K562 (cell line): Measurements from ENCODE around the gene PLCB3. TPM values are rescaled to one million over a fixed set of nuclear protein-coding genes. Genes with fewer than 3 reads are reported as not detected.

Experiments used
- CCNT2 ChIP-seq: IDR thresholded peaks from 2 replicates; pipeline ENCODE4 v1.6.1; 2011; ENCODE audit warnings: borderline replicate concordance, low read depth, mild to moderate bottlenecking, moderate library complexity, mixed read lengths, low read length; ENCODE audit not compliant: insufficient read length; ENCODE audit errors: extremely low read depth
- E2F3 ChIP-seq: fragments of 250-450 bp; sonication (Bioruptor Pico); IDR thresholded peaks from 2 replicates; pipeline ENCODE4 v1.4.0; 2020; ENCODE audit warnings: mild to moderate bottlenecking
- E2F8 ChIP-seq: fragments of 450-650 bp; IDR thresholded peaks from 2 replicates; pipeline ENCODE4 v1.7.1; 2018; ENCODE audit warnings: mild to moderate bottlenecking, low read depth; ENCODE audit not compliant: partially characterized antibody
- HOMEZ ChIP-seq: fragments of 250-450 bp; sonication (Bioruptor Pico); IDR thresholded peaks from 2 replicates; pipeline ENCODE4 v1.4.0; 2020; ENCODE audit warnings: mild to moderate bottlenecking, moderate library complexity
- NFIC ChIP-seq: fragments of 450-650 bp; IDR thresholded peaks from 2 replicates; pipeline ENCODE4 v1.6.1; 2017; ENCODE audit warnings: mild to moderate bottlenecking, inconsistent platforms
- PPARD ChIP-seq: fragments of 250-450 bp; sonication (Bioruptor Pico); IDR thresholded peaks from 2 replicates; pipeline ENCODE4 v1.8.0; 2022; ENCODE audit warnings: inconsistent platforms, mild to moderate bottlenecking, moderate library complexity
- PRDM10 ChIP-seq: fragments of 450-650 bp; IDR thresholded peaks from 2 replicates; pipeline ENCODE4 v1.6.1; 2018; ENCODE audit not compliant: partially characterized antibody
- TCFL5 ChIP-seq: fragments of 250-450 bp; sonication (Bioruptor Pico); conservative IDR thresholded peaks from 2 replicates; pipeline ENCODE4 v1.6.1; 2021; ENCODE audit warnings: mild to moderate bottlenecking, moderate library complexity, matching md5 sums
- XRCC3 ChIP-seq: fragments of 450-650 bp; IDR thresholded peaks from 2 replicates; pipeline ENCODE4 v1.6.1; 2017; ENCODE audit warnings: mild to moderate bottlenecking, moderate library complexity
- ZBED1 ChIP-seq: IDR thresholded peaks from 2 replicates; pipeline ENCODE4 v1.6.1; 2014
- ZBTB49 ChIP-seq: sonication (generic); formaldehyde crosslinking; IDR thresholded peaks from 2 replicates; pipeline ENCODE4 v1.8.0; 2022; ENCODE audit warnings: missing genetic modification reagents, mild to moderate bottlenecking, borderline replicate concordance
- ZBTB8A ChIP-seq: fragments of 450-650 bp; IDR thresholded peaks from 2 replicates; pipeline ENCODE4 v1.6.1; 2018; ENCODE audit warnings: mild to moderate bottlenecking, moderate library complexity; ENCODE audit not compliant: partially characterized antibody
- ZFPM2 ChIP-seq: fragments of 250-450 bp; sonication (Bioruptor Pico); IDR thresholded peaks from 2 replicates; pipeline ENCODE4 v1.5.1; 2022; ENCODE audit warnings: mild to moderate bottlenecking
- ZNF23 ChIP-seq: fragments of 250-450 bp; sonication (Bioruptor Pico); IDR thresholded peaks from 2 replicates; pipeline ENCODE4 v1.4.0; 2020; ENCODE audit warnings: mild to moderate bottlenecking
- ZNF764 ChIP-seq: fragments of 250-450 bp; sonication (Bioruptor Pico); IDR thresholded peaks from 2 replicates; pipeline ENCODE4 v1.4.0; 2020; ENCODE audit warnings: low read depth, mild to moderate bottlenecking, moderate library complexity
- ZSCAN32 ChIP-seq: fragments of 450-650 bp; formaldehyde crosslinking; IDR thresholded peaks from 2 replicates; pipeline ENCODE4 v1.4.0; 2020; ENCODE audit warnings: mild to moderate bottlenecking, moderate library complexity
- polyA plus RNA-seq, 8 experiments: library from polyadenylated mRNA; depleted of rRNA in 4 of 8; stranded (reverse) in 5 of 8; unstranded in 3 of 8; fragments of >200 nt; fragmentation: Nextera tagmentation in 2 of 8; fragmentation: Illumina TruSeq in 1 of 8; extraction: Ambion mirVana in 2 of 8; extraction: Trizol in 1 of 8; gene quantifications; 2 replicates each; pipeline versions ENCODE4 v1.2.1 to v1.2.3, GENCODE V29; 2011 to 2014; ENCODE audit warnings: inconsistent platforms in 1 of 8, missing spikeins in 1 of 8
- total RNA-seq, 7 experiments: library from RNA; depleted of rRNA in 6 of 7; stranded (reverse); fragments of >200 nt in 6 of 7; fragmentation: Illumina TruSeq in 2 of 7; extraction: Trizol in 2 of 7; gene quantifications; 2 replicates each; pipeline versions ENCODE4 v1.2.1 to v1.2.3, GENCODE V29; 2011 to 2021; ENCODE audit warnings: low replicate concordance in 1 of 7

PLCB3 gene
- total and polyA plus RNA-seq, 9 of the 15 experiments (the other 6 are each of a cell fraction or from before 2014, with no cell fraction given): 0.31 to 44.8 (median 14.6) TPM

- TF ChIP-seq NFIC: 0 out of 2 replicates have a peak, but pooled peaks have one; percentile 36
- no peak for TF ChIP-seq ZNF23
- peak; percentile 16; the same call in 1 of the 2 replicates for TF ChIP-seq E2F3 (CRISPR knock-in tag)
- no peak for TF ChIP-seq ZSCAN32
- peak; percentile 35 for TF ChIP-seq E2F8
- TF ChIP-seq ZBED1: no peak
- no peak for TF ChIP-seq HOMEZ (CRISPR knock-in tag)
- no peak; the same call in 1 of the 2 replicates for TF ChIP-seq ZFPM2 (CRISPR knock-in tag)
- no peak for TF ChIP-seq PRDM10
- TF ChIP-seq PPARD: no peak
- no peak for TF ChIP-seq ZNF764 (CRISPR knock-in tag)
- TF ChIP-seq TCFL5 (CRISPR knock-in tag): no peak
- TF ChIP-seq ZBTB49 (CRISPR knock-in tag): no peak
- TF ChIP-seq ZBTB8A: no peak
- TF ChIP-seq XRCC3: no peak
- TF ChIP-seq CCNT2: peak; percentile 63
Measured at GRCh38 chr11:64284962-64285884, 33.9 kb downstream of the PLCB3 start, which contains the start of gene GPR137 (continued).
